Activated T-helper 2 cell treated with anti-CD3 and anti-CD28 coated beads, Interferon-gamma antibody, Interleukin-2, Interleukin-4, amounts not matched to agents 10 μg/mL and 5 μg/mL and 100 μg/mL, durations not matched to agents 14 hours and 24 hours and 36 hours (primary cell): ENCODE measurements around the gene NUTM1. TPM values are rescaled to one million over a fixed set of nuclear protein-coding genes. Genes with fewer than 3 reads are reported as not detected.

Experiments used
- DNase-seq: peaks from one replicate; pipeline ENCODE4 v3.0.0; 2021; ENCODE audit warnings: low spot score
- H3K27ac Mint-ChIP-seq: one replicate; pipeline ENCODE4 v1.8.0; 2021; ENCODE audit warnings: mixed read lengths
- H3K27me3 Mint-ChIP-seq: one replicate; pipeline ENCODE4 v1.8.0; 2021; ENCODE audit warnings: low read depth, mixed read lengths
- H3K36me3 Mint-ChIP-seq: one replicate; pipeline ENCODE4 v1.8.0; 2021; ENCODE audit warnings: low read depth, mixed read lengths
- H3K4me1 Mint-ChIP-seq: one replicate; pipeline ENCODE4 v1.8.0; 2021; ENCODE audit warnings: low read depth, mixed read lengths
- H3K4me3 Mint-ChIP-seq: one replicate; pipeline ENCODE4 v1.8.0; 2021; ENCODE audit warnings: low read depth, mild to moderate bottlenecking, moderate library complexity, mixed read lengths
- H3K9me3 Mint-ChIP-seq: one replicate; pipeline ENCODE4 v1.8.0; 2021; ENCODE audit warnings: mixed read lengths
- intact Hi-C: fragments of 100-400 bp; cut with micrococcal nuclease; formaldehyde crosslinking; loops from one replicate; pipeline ENCODE4 v1.15.1; 2023
- total RNA-seq: library from RNA; stranded (reverse); gene quantifications from 2 replicates; pipeline ENCODE4 v1.2.3, GENCODE V29; 2022

The NUTM1 gene
- total RNA-seq = not detected in 2 replicates

GRCh38 chr15:34342737-34343575 is at the start of gene NUTM1, which contains the start of gene NOP10:
Gene NUTM1 (plus strand): TSS chr15:34343315. CDS start chr15:34343697, 382 bp downstream.
Gene NOP10 (minus strand): TSS chr15:34343136. CDS start chr15:34343073, 63 bp downstream.
- H3K36me3 Mint-ChIP-seq = peaks cover 33% of the 10 kb centered on the region
- H3K4me1 Mint-ChIP-seq = peaks cover 18% of the 10 kb centered on the region
- peak; percentile 91 for DNase-seq
- peak within 1 kb of the TSS; percentile 48 for H3K27ac Mint-ChIP-seq
- H3K9me3 Mint-ChIP-seq = no peaks in the 10 kb centered on the region
- H3K4me3 Mint-ChIP-seq = no peak within 1 kb of the TSS
- H3K27me3 Mint-ChIP-seq = no peaks in the 10 kb centered on the region
- intact Hi-C loops = loop anchor here (1.0 kb wide), 2 partner anchors 24 to 241 kb away; partner anchors contain the start of genes LPCAT4 and PGBD4

GRCh38 chr15:34297059-34297458 is 46.1 kb upstream of the NUTM1 start:
- Mint-ChIP-seq H3K4me3 (no peak overlapping the region), H3K36me3 (peaks cover 33% of the 10 kb centered on the region), H3K27ac (no peak overlapping the region), H3K4me1 (peaks cover 12% of the 10 kb centered on the region), H3K27me3 (no peaks in the 10 kb centered on the region), H3K9me3 (no peaks in the 10 kb centered on the region)
- intact Hi-C loops = no loop called here
- no peak for DNase-seq

- DNase-seq = no peak
- peaks cover 31% of the 10 kb centered on the region for H3K36me3 Mint-ChIP-seq
- peaks cover 13% of the 10 kb centered on the region for H3K4me1 Mint-ChIP-seq
- intact Hi-C loops = no loop called here
- H3K9me3 Mint-ChIP-seq = no peaks in the 10 kb centered on the region
- H3K27me3 Mint-ChIP-seq = no peaks in the 10 kb centered on the region
- no peak overlapping the region for H3K27ac Mint-ChIP-seq
- H3K4me3 Mint-ChIP-seq = no peak overlapping the region
Observed at GRCh38 chr15:34301058-34301457, 42.1 kb upstream of the NUTM1 start.

- Mint-ChIP-seq H3K27me3 (no peaks in the 10 kb centered on the region), H3K4me1 (peaks cover 15% of the 10 kb centered on the region), H3K36me3 (peaks cover 34% of the 10 kb centered on the region), H3K9me3 (peaks cover 3% of the 10 kb centered on the region), H3K4me3 (no peak overlapping the region), H3K27ac (no peak overlapping the region)
- DNase-seq = no peak
- intact Hi-C loops = no loop called here
Observed at GRCh38 chr15:34304613-34305012, 38.5 kb upstream of the NUTM1 start.

GRCh38 chr15:34311563-34311962 is 31.6 kb upstream of the NUTM1 start:
- Mint-ChIP-seq H3K4me1 (peaks cover 39% of the 10 kb centered on the region), H3K9me3 (peaks cover 3% of the 10 kb centered on the region), H3K27ac (no peak overlapping the region), H3K4me3 (no peak overlapping the region), H3K27me3 (no peaks in the 10 kb centered on the region), H3K36me3 (peaks cover 35% of the 10 kb centered on the region)
- no peak for DNase-seq
- intact Hi-C loops = no loop called here

- intact Hi-C loops = no loop called here
- no peak for DNase-seq
- Mint-ChIP-seq H3K27ac (peak overlapping the region; percentile 21), H3K4me3 (no peak overlapping the region), H3K9me3 (no peaks in the 10 kb centered on the region), H3K36me3 (peaks cover 24% of the 10 kb centered on the region), H3K4me1 (peaks cover 49% of the 10 kb centered on the region), H3K27me3 (no peaks in the 10 kb centered on the region)
Observed at GRCh38 chr15:34314491-34315490, 28.3 kb upstream of the NUTM1 start.

GRCh38 chr15:34318277-34319079 is 24.6 kb upstream of the NUTM1 start:
- H3K27me3 Mint-ChIP-seq = no peaks in the 10 kb centered on the region
- no peaks in the 10 kb centered on the region for H3K9me3 Mint-ChIP-seq
- no peak for DNase-seq
- H3K36me3 Mint-ChIP-seq = peaks cover 35% of the 10 kb centered on the region
- intact Hi-C loops = loop anchor here (1.0 kb wide), 2 partner anchors 16 to 49 kb away; partner anchors contain the start of gene LPCAT4
- peaks cover 55% of the 10 kb centered on the region for H3K4me1 Mint-ChIP-seq
- peak overlapping the region; percentile 95 for H3K27ac Mint-ChIP-seq
- H3K4me3 Mint-ChIP-seq = peak overlapping the region; percentile 95

GRCh38 chr15:34323217-34323616 is 19.9 kb upstream of the NUTM1 start:
- no peak for DNase-seq
- Mint-ChIP-seq H3K4me3 (no peak overlapping the region), H3K4me1 (peaks cover 45% of the 10 kb centered on the region), H3K27me3 (no peaks in the 10 kb centered on the region), H3K9me3 (no peaks in the 10 kb centered on the region), H3K27ac (no peak overlapping the region), H3K36me3 (peaks cover 23% of the 10 kb centered on the region)
- intact Hi-C loops = no loop called here

GRCh38 chr15:34324933-34325332 is 18.2 kb upstream of the NUTM1 start:
- peaks cover 51% of the 10 kb centered on the region for H3K4me1 Mint-ChIP-seq
- no peak overlapping the region for H3K4me3 Mint-ChIP-seq
- H3K36me3 Mint-ChIP-seq = peaks cover 23% of the 10 kb centered on the region
- no peaks in the 10 kb centered on the region for H3K9me3 Mint-ChIP-seq
- intact Hi-C loops = no loop called here
- DNase-seq = no peak
- H3K27ac Mint-ChIP-seq = peak overlapping the region; percentile 33
- no peaks in the 10 kb centered on the region for H3K27me3 Mint-ChIP-seq

GRCh38 chr15:34325368-34325767 is 17.7 kb upstream of the NUTM1 start:
- Mint-ChIP-seq H3K27ac (no peak overlapping the region), H3K4me1 (peaks cover 51% of the 10 kb centered on the region), H3K27me3 (no peaks in the 10 kb centered on the region), H3K4me3 (no peak overlapping the region), H3K36me3 (peaks cover 19% of the 10 kb centered on the region), H3K9me3 (no peaks in the 10 kb centered on the region)
- intact Hi-C loops = no loop called here
- no peak for DNase-seq

GRCh38 chr15:34327906-34328305 is 15.2 kb upstream of the NUTM1 start:
- intact Hi-C loops = no loop called here
- peak overlapping the region; percentile 57 for H3K27ac Mint-ChIP-seq
- no peak for DNase-seq

GRCh38 chr15:34329006-34329405 is 14.1 kb upstream of the NUTM1 start:
- DNase-seq = no peak
- Mint-ChIP-seq H3K27ac (peak overlapping the region; percentile 88), H3K36me3 (peaks cover 5% of the 10 kb centered on the region), H3K9me3 (no peaks in the 10 kb centered on the region), H3K4me1 (peaks cover 62% of the 10 kb centered on the region), H3K27me3 (no peaks in the 10 kb centered on the region), H3K4me3 (peak overlapping the region; percentile 57)
- intact Hi-C loops = no loop called here

More at GRCh38 chr15:34327906-34328305, 15.2 kb upstream of the NUTM1 start:
- H3K9me3 Mint-ChIP-seq = no peaks in the 10 kb centered on the region
- H3K27me3 Mint-ChIP-seq = no peaks in the 10 kb centered on the region
- H3K4me1 Mint-ChIP-seq = peaks cover 61% of the 10 kb centered on the region
- peaks cover 14% of the 10 kb centered on the region for H3K36me3 Mint-ChIP-seq
- H3K4me3 Mint-ChIP-seq = peak overlapping the region; percentile 43
